SH-SY5Y (cell line): ENCODE measurements around the gene SMYD3.

Source experiments
- GATA2 ChIP-seq: IDR thresholded peaks from 2 replicates; pipeline ENCODE4 v1.6.1; 2011; ENCODE audit warnings: mild to moderate bottlenecking, low read depth, low read length
- GATA3 ChIP-seq: IDR thresholded peaks from 2 replicates; pipeline ENCODE4 v1.6.1; 2011; ENCODE audit warnings: low read depth, mild to moderate bottlenecking, low read length, moderate library complexity

GRCh38 chr1:246203180-246203579 lies 303.9 kb downstream of the SMYD3 start:
- no peak for TF ChIP-seq GATA2
- TF ChIP-seq GATA3 = no peak
